ENCODE data around the gene GNPNAT1.
A peak's percentile ranks its signal among the peaks of the same experiment; 100 is the strongest.

The GNPNAT1 gene

DNA sequence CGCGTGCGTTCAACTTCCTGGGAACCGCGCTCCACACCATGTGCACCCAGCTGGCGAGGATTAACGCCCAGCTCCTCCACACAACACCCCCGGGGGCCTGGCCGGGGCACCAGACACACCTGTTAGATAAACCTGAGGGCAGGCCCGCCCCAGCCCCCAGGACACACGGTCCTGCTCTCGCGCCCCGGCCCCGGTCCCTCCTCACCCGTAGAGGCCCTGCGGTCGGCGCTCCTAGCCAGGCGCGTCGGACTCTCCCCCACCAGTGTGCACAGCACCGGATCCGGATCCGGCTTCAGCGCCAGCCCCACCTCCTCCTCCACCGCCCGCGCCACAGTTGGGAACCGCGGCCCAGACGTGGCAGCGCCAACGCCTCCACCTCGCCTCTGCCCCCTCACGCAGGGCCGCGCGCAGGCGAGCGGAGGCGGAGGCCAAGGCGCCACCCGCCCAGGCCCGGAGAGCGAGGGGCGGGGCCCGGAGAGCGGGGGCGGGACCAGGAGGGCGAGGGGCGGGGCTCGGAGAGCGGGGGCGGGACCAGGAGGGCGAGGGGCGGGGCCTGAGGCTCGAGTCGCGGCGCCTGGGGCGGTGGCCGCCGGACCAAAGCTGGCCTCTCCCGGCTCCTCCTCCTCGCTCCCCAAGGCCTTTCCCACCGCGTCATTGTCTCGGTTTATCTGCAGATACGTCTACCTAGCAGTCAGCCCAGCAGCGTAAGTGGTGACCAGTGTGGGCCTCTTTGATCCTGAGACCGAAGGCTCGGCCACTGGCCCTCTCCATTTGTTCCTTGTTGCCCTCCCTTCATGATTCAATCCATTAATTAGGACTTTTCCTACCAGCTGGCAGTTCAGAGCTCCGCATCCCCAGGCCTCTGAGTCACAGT lies at the start of gene GNPNAT1:
TSS of gene GNPNAT1 (minus strand) at position 385 of the 874 bp plus-strand sequence. CDS start 6,957 bp downstream, outside the sequence.
- peak; percentile 83 for DNase-seq

DNA sequence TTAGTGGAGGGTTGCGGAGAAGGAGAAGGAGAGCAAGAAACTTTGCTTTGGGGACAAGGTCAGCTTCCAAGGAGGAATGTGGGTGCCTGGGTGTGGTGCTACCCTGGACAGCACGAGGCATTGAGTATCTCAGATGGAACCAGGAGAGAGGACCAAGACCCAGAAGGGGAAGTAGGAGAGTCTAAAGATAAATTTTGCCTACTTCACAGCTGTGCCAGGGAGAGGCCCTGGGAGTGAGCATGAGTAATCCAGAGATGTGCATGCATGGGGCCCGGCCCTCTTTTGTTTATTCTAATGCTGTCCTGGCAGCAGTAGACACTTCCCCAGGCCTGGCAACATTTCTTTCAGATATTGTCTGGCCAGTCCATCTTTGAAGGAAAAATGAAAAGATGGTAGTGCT lies 49.5 kb upstream of the GNPNAT1 start:
- no peak for DNase-seq

DNA sequence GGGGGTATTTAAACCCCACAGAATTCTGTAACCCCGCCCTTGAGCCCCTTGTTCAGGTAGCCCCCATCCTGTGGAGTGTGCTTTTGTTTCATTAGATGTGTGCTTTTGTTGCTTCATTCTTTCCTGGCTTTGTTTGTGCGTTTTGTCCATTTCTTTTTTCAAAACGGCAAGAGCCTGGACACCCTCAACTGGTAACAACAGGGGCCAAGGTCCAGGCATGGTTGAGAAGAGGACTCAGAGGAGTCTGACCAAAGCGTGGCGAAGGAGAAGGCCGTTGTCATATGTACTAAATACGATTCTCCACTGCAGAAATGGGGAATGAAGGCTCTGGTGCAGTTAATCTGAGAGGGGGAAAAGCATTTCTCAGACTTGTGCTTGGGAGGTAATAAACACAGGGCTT lies 46.0 kb upstream of the GNPNAT1 start:
- no peak for DNase-seq

DNA sequence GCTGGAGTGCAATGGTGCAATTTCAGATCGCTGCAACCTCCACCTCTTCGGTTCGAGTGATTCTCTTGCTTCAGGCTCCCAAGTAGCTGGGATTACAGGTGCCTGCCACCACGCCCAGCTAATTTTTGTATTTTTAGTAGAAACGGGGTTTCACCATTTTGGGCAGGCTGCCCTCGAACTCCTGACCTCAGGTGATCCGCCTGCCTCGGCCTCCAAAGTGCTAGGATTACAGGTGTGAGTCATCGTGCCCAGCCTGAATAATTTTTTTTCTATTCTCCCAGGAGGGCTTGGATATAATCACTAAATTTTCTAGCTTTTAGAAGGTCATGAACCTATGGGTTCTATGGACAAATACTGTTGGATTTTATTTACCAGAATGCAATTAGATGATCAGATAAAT lies 44.7 kb upstream of the GNPNAT1 start:
- no peak for DNase-seq

DNA sequence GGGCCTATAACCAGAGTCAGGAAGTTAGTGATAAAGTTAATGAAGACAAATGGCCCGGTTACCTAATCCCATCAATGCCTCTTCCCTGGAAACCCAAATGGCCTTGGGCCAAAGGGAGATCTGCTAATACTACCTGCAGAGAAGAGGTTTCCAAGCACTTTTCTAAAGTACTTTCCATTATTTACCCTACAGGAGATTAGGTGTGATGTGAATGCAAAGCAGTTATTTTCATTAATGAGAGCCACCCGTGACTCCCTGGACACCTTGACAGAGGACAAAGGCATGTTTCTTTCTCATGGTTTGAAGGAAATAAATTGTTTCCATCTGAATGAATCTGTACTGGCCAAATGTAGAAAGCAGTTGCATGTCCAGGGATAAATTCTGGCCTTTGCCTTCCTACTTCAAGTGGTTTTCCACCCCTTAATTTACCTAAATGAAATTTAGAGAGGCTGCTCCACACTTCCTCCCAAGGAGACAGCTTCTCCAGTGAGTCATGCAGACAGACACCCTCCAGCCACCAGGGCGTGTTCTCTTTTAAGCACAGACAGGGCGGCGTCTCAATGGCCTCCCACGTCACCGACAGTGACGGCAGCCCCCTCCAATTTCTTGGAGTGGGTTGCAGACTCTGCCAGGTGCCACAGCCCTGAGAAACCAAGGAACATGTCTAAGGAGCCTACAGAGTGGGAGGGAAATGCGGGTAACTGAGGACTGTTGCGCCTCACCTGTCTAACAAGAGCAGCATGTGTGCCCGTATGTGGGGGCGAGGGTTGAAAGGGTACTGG lies 43.9 kb upstream of the GNPNAT1 start:
- no peak for DNase-seq

DNA sequence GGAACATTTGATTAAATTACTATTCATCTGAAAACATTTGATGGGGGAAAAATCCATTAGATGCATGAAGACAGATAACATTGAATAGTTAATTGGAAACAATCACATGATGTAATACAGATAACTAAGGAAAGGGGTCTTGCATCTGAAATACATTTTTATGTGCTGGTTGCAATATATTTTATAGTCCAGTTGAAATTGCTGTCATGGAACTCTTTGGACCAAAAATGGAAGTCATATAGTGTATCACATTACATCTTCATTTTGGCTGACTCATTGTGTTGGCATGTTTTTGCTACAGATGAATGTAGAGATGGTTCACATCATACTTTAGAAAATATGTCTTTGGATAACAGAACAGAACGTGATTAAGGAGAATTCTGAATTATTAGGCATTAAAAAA lies 43.0 kb upstream of the GNPNAT1 start:
- DNase-seq: no peak

DNA sequence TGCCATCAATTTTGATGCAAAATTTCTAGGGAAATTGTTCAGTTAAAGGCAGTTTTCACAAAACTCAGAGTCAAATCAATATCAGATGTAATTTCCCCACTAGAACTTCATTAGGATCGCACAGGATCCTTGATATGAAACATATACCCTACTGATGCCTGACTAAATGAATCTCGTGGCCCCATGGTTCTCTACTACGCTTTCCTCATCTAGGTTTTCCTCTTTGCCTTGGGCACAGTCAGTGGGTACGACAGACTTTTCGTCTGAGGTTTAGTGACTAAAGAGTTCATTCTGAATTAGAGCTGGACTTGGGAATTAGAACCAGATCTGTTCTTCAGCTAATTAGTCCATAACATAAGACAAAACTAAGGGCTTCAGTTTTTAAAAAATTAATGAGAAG lies 42.5 kb upstream of the GNPNAT1 start:
- DNase-seq: no peak

DNA sequence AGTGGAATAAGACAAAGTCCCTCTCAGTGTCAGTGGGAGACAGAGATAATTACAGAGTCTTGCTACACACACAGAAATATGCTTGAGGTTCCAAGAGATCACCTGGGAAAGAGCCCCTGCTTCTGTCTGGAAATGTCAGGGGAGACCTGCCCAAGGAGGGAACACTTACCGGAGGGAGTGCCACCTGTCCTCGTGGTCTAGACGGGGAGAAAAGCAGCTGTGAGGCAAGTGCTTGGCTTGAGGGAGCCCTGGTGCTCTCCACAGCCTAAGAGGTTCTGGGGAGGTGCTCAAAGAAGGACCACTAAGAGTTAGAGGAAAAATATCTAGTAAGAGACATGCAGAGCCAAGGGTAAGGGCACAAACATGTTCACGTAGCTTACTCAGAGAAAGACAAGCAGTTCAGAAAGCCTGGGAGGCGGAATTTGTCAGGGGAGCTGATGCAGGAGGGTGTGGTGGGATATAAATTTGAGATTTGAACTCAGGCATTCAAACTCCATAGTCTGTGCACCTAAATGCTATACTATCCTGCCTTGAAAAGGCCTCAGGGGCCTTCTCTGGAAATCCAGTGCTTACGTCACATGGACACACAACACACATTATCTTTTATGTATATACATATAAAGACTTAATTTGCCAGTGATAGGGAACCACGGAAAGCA lies 38.2 kb upstream of the GNPNAT1 start:
- no peak for DNase-seq

DNA sequence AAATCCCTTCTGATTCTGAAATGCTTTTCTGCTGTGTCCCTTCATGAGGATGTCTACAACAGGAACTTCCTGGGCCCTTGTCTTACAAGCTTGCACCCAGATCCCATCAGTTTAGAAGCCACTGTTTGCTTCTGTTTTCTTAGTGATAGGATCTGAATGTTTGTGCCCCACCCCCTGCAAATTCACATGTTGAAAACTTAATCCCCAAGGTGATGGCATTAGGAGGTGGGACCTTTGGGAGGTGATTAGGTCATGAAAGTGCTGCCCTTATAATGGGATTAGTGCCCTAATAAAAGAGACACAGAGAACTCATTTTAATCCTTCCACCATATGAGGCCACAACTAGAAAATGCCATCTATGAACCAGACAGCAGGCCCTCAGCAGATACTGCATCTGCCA lies 36.0 kb upstream of the GNPNAT1 start:
- DNase-seq: no peak

DNA sequence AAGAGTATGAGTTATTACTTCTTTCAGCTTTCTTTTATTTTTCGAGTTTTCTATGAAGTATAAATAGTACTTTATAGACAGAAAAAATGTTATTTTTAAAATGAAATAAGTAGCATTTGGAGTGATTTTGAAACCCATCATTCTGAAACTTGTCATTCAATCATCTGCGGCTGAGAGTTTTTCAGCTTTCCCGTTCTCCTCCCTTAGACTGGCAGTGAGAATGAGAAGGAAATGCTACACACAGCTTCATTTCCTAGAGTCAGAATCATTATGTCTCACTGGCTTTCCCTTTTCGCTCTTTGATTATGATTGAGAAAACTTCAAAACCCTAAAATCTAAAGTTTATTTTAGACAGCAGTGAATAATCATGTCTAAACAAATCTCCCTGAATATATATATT lies 33.7 kb upstream of the GNPNAT1 start:
- DNase-seq: no peak

DNA sequence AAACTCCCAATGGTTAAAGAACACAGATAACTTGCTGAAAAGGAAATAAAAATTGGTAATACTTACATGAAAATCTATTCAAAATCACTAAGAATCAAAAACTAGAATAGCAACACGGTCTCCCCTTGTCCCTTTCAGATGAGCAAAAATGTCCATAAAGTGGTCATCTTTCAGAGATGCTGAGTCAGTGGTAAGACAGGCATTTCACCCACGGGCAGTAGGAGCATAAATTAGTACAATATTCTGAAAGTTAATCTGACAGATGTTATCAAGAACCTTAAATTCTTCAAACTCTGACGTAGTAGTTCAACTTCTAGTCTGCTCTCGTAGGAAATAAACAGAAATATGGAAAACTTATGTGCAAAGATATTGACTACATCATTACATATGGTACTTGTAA lies 33.1 kb upstream of the GNPNAT1 start:
- no peak for DNase-seq

DNA sequence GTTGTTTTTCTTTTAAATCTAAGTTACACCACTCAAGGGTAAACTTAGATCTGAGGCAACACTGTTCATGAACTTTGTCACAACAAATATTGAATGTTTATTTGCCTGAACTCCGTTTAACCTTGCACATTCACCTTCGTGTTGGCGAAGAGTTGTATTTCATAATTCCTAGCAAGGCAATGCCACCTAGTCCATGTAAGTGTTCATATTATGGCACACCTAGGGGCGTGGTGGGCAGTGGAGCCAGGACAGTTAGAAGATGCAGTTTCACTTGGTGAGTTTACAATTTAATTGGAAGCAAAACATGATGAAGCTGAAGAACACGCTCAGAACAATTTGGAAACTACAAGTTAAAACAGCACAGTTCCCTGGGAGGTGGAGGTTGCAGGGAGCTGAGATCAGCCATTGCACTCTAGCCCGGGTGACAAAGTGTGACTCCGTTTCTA lies 30.4 kb upstream of the GNPNAT1 start:
- DNase-seq: no peak

DNA sequence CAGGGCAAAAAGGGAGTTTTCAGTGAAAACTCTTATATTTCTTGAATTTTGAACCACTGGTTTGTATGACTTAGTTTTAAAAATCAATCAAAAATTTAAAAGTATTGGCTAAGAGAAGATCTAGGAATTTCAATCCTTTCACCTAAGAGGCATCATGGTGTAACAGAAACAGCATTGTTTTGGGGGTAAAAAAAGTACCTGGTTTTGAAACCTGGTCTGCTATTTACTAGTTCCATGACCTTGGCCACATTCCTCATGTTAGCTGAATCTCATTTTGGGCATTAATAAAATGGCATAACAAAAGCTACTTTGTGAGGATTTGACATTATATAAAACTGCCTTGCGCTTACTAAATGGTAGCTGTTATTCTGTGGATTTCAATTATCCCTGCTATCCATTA lies 16.7 kb upstream of the GNPNAT1 start:
- no peak for DNase-seq

DNA sequence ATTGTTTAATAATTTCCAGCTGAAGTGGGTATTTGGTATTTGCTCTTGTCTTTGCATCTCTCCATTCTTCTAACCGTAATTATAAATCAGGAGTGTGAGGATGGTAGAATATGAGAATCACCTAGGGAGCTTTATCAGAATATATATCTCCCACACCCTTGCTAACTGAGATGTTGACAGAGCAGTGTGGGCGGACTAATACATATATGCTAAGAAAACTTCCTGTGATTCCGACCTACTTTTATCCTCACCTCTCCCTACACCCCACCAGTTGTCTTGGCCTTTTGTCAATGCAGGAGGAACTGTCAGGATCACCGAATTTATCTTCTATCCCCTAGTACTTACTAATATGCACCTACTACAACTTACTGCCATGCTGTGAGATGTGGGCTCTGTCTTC lies 14.7 kb upstream of the GNPNAT1 start:
- DNase-seq: no peak

DNA sequence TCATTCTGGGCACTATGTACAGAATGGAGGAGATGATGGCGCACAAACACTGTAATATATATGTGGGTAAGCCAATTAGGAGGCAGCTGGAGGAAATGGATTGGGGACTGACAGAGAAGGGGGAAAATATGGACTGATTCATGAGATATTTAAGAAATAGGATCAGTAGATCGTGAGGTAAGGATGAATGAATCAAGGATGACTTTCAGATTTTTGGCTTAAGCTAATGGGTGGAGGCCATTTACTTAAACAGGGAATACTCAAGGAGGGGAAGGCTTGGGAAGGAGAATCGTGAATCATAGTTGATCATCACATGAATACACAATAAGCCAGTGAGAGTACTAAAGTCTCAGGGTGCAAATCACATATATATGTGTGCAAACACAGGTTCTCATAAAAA lies 11.2 kb upstream of the GNPNAT1 start:
- no peak for DNase-seq

DNA sequence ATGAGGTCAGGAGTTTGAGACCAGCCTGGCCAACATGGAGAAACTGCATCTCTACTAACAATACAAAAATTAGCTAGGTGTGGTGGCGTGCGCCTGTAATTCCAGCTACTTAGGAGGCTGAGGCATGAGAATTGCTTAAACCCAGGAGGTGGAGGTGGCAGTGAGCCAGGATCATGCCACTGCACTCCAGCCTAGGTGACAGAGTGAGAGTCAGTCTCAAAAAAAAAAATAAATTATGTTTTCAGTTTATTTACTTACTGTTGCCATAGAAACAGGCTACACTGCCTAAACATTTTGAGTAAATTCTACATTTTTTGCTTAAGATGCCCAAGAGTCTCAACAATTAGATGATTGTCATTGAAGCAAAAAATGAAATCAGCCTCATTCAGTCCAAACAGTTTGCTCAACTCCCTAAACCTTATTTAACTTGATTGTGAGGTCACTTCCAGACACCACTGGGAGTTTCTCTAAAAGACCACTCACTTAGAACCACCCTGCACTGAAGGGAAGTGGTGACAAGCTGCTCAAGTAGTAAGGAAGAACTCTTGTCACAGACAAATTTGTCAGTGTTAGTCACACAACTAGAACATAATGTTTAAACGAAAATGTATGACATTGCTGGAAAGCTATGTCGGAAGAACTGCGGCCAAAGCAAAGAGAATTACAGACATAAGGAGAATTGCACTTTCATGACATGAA lies 9.8 kb upstream of the GNPNAT1 start:
- no peak for DNase-seq

DNA sequence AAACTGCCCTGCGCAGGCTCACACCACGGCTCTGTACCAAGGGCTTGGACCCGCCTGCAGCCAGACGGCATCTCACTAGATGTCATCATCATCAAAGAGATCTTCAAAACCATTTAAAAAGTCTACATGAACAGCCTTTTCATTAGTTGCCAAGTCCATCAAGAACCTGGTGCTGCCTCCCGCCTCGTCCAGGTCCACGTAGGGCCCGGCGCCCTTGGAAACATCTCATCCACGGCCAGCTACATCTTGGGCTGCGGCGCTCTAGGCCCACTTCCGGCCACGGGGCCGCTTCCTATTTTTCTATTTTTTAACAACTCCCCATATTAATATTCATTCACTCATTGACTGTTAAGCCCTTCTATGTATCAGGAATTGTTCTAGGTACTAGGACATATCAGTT lies 7.4 kb upstream of the GNPNAT1 start:
- DNase-seq: no peak

DNA sequence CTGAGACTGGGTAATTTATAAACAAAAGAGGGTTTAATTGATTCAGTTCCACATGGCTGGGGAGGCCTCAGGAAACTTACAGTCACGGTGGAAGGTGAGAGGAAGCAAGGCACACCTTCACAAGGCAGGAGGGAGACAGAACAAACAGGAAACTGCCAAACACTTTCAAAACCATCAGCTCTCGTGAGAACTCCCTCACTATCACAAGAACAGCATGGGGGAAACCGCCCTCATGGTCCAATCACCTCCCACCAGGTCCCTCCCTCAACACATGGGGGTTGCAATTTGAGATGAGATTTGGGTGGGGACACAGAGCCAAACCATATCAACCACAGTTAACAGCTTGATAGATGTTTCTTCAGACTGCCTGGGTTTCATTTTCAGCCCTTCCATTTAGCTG lies 6.2 kb upstream of the GNPNAT1 start:
- DNase-seq: no peak

DNA sequence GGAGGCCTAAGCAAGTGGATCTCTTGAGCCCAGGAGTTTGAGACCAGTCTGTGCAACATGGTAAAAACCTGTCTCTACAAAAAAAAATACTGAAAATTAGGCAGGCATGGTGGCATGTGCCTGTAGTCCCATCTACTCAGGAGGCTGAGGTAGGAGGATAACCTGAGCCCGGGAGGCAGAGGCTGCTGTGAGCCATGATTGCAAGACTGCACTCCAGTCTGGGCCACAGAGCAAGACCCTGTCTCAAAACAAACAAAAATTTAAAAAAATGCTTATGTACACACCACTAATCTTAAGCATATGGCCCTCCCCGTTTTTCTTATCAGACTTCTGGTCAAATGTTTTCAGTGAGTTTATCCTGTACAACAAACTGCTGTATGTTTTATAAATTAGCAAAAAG lies 1.7 kb upstream of the GNPNAT1 start:
- DNase-seq: no peak

DNA sequence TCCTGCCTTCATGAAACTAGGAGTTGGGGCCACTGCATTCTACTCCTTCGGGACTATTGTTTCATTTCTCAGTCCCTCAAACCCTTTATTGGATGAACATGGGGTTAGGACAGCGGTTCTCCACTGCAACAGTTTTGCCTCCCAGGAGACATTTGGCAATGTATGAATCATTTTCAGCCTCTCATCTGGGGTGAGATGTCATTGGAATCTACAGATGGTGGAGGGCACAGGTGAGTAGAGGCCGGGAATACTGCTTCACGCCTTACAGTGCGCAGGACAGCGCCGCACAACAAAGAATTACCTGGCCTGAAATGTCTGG lies 649 bp upstream of the GNPNAT1 start:
- DNase-seq: no peak

DNA sequence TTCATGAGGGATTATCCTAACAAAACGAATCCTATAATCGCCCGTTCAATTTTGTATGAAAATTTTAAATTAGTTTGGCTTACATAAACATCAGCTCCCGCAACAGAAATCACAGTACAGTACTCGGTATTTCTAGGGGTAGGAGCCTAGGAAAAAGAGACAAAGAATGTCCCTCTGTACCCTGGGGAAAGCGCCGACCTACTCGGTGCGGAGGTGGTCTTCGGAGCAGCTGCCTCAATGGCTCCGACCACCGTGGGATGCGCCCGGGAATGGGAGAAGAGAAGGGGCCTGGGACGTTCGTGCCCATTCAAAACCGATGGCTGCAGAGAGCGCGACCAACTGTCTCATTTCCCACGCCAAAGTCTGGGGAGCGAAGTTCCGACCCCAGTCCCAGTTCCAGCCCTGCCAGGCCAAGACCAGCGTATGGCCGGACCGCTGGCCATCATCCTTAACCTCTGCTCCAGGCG lies 618 bp downstream of the GNPNAT1 start:
- no peak for DNase-seq

DNA sequence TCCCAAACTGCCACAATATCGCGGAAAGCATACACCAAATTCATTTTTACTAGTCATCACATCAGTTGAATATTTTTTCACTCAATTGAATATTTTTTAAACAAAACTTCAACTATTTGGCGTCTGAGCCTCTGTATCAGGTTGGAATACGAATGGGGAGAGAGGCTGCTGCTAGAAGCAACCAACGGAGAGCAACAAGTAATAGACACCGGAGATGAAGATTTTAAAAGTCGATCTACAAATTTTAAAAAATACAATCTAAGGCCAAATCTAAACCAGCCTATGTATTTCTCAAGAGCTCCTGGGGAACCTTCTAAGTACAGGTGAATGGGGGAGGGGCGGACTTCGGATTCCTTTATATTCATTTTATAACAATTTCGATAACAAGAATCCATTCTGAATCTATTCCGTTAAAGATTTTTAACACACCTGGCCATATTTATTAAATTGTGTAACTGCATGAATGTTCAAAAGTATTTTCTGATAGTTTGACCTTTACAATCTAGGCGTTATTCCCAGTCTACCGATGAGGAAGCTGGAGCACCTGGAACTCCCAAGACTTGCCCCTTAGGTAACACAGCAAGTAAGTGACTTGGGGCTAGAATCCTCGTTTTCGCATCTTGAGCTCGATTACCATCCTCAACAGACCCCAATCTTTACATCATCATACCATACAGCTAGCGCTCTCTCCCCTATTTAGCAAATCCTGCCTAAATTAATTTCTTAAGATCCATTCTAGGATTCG lies 1.2 kb downstream of the GNPNAT1 start:
- no peak for DNase-seq
